Posterior vena cava (tissue), 2 donors: ENCODE results near the gene TUBA3D. TPM values are rescaled to one million over a fixed set of nuclear protein-coding genes. Genes with fewer than 3 reads are reported as not detected.
"Not testable (repeated sequence)": the region's sequence is repeated elsewhere in the genome, so short reads cannot be mapped to it uniquely, and the experiment has no call there.

Source experiments
- DNase-seq: peaks from one replicate; pipeline ENCODE4 v3.0.0-alpha.2; 2020; ENCODE audit warnings: low spot score
- intact Hi-C, 2 donors: fragments of 100-400 bp; cut with DNase I; formaldehyde crosslinking; loops; one replicate each; pipeline versions ENCODE4 v1.14.1 to v1.14.2; 2022 to 2023
- total RNA-seq, 2 donors: library from RNA; stranded (reverse); fragmentation: NEBNext Ultra II Directional; extraction: Animal tissue kit (Norgen Biotek cat#: 25700); gene quantifications; one replicate each; pipeline ENCODE4 v1.2.1, GENCODE V29; 2021
- donor health status: DM: yes; HTN: yes; CAD: no.
- donor health status: DM: yes; HTN: yes; CAD: no.

Gene TUBA3D
- total RNA-seq, 2 donors from 2014 or later, result not detected

DNA sequence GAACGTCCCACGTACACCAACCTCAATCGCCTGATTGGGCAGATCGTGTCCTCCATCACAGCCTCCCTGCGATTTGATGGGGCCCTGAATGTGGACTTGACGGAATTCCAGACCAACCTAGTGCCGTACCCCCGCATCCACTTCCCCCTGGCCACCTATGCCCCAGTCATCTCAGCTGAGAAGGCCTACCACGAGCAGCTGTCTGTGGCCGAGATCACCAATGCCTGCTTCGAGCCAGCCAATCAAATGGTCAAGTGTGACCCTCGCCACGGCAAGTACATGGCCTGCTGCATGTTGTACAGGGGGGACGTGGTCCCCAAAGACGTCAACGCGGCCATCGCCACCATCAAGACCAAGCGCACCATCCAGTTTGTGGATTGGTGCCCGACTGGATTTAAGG is 4.4 kb downstream of the TUBA3D start:
- DNase-seq, intact Hi-C loops: not testable (repeated sequence)

DNA sequence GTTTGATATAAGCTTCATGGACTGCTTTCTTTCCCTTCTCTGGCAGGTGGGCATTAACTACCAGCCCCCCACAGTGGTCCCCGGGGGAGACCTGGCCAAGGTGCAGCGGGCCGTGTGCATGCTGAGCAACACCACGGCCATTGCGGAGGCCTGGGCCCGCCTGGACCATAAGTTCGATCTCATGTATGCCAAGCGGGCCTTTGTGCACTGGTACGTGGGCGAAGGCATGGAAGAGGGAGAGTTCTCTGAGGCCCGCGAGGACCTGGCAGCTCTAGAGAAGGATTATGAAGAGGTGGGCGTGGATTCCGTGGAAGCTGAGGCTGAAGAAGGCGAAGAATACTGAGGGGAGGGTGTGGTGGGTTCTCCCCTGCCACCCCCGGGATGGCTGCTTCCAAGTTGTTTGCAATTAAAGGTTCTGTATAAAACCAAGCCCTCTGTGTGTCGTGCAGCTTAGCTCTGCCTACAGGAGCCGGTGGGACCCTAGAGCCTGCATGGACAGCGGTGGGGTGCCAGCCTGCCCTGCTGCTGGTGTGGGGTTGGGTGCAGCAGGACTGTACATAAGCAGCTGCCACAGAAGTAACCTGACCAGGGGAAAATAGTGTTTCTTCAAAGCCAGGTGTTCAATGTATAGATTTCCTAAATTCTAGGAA is 6.7 kb downstream of the TUBA3D start:
- peak; percentile 52 for DNase-seq
- intact Hi-C loops, result not testable (repeated sequence)

DNA sequence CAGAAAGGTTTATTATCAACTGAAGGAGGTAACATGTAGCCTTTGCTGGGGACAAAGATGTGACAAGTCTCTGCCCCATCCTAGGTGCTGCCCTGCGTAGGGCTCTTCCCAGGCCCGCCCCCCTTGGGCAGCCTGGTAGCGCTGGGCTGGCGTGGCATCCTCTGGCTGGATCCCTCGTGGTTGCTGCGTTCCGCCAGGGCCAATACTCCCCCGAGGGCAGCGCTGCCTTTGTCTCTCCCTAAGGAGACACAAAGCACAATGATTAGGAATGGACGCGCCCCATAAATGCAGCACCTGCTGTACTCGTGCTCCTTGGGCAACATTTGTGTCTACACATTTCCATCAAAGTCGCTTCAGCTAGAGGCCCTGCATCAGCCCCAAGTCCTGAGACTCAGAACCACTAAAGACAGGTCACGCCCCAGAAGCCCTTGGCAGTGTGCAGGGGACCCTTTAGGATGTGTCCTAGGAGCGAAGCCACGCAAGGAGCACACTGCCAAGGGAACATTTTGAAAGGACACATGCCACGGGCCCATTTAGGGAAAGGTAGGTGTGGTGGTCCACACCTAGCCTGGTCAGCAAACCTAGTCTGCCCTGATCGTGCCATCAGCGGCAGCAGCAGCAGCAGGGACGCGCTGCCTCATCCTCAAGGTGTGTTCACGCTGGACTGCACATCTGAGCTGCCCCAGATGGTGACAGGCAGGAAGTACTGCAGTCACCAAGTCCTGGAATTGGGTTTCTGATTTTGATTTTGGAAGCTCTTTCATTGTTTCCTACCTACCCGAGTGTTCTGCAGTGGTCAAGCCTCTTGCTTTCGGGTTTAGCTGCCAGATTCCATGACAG is 8.3 kb downstream of the TUBA3D start:
- DNase-seq, result peak; percentile 43
- intact Hi-C loops, result not testable (repeated sequence)

- intact Hi-C loops, result not testable (repeated sequence)
- peak; percentile 61 for DNase-seq
Measured at GRCh38 chr2:131484906-131485460, 9.1 kb downstream of the TUBA3D start.

DNA sequence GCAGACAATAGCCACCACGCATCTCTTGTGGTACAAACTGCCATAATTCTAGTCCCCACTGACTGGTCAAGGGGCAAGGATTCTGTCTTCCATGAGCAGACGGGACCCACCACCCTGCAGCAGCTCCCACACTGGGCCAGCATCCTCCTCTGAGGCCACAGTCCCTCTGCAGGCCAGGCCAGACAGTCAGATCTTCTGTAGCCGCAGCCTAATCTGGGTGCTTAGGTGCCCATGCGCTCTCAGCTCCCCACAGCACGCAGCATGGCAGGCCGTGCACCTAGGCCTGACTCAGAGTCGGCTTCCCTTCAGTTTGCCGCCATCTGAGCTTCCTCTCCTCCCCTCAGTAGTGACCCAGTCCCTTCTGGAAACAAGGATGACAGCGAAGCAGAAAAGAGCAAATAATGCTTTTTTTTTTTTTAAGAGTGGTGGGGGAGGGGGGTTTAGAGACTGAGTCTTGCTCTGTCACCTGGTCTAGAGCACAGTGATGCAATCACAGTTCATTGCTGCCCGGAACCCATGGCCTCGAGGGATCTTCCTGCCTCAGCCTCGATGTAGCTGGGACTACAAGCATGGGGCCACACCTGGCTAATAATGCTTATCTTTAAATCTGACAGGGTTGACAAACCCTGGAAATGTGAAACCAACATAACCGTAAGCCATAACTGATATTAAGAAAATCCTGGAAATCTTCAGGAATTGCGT is 10.4 kb downstream of the TUBA3D start:
- intact Hi-C loops, result not testable (repeated sequence)
- DNase-seq, result peak; percentile 31

DNA sequence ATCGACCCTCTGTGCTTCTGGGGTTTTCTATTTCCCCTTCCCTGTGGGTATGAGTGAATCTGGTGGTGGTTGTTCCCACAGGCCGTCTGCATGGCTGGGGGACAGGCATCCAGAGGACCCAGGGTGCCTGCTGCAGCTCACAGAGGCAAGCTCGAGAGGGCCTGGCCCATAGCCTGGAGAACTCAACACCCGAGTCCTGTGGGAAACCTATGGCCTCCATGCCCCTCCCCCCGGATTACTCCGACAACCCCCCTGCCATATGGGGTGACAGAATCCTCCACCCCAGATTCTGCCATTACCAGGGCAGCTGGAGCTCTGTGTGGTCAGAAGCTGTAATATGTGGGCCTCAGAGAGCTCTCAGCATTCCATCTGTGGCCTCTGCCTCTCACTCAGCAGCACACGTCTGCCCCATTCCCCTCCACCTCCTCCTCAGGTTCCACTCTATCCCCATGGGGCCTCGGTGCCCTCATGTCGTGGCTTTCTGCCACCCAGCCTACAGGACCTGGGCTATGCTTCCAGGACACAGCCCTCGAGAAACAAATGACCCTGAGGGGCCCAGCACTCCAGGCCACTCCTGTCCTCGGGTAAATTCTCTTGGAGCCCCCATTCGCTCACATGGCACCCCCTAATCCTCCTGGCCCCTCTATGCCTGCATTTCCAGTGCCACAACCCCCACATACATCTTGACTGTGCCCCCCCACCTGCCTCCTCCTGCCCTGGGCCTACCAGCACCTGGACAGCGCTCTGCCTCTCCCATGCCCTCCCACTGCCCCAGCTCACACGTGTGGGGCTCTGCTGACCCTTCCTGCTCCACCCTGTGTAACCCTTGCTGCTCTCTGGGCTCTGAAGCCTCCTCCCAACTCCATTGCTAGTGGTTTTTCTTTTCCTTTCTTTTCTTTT is 12.6 kb downstream of the TUBA3D start:
- DNase-seq, result peak; percentile 58
- intact Hi-C loops, result no loop called here

DNA sequence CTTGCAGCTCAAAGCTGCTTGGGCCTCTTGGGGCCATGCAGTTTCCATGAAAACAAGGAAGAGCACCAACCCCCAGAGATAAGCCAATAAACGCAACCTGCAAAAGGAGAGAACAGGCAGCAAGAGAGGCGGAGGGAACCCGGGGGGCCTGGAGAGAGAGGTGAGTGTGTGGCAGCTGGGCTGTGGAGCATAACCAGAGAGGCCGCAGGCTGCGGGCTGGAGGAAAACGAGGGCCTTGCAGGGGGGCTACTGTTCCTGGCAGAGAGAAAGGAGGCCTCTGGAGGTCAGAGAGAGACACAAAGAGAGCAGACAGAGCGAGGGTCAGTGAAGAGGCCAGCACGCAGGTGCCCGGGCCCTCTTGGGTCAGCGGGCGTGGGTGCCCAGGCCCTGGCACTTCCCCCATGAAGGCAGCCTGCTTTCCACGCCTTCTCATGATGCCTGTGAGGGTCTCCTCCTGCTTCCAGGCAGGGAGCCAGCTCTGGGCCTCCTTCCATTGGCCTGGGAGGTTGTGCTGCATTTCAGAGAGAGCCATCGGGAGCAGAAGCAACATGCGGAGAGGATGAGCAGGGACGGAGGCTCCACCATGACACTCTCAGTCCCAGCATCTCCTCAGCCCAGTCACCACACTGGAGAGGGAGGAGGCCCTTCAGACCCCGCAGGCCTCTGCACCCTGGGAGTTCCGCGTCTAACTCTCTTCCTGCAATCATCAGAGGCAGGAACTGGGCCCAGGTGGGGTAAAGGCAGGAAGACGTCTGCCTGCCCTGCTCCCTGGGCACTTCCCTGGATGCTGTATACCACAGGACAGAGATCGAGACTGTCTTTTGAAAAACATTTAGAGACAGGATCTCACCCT is 14.9 kb downstream of the TUBA3D start:
- intact Hi-C loops, result not testable (repeated sequence)

GRCh38 chr2:131491469-131491836 is 15.5 kb downstream of the TUBA3D start:
- intact Hi-C loops, result not testable (repeated sequence)

More for the DNA sequence above, 14.9 kb downstream of the TUBA3D start:
- DNase-seq, result not testable (repeated sequence)

GRCh38 chr2:131492015-131492417 is 16.1 kb downstream of the TUBA3D start, which contains the start of gene MZT2A:
Gene MZT2A (minus strand): TSS chr2:131492397. CDS start chr2:131492376, 21 bp downstream.
- intact Hi-C loops, DNase-seq: not testable (repeated sequence)

More at GRCh38 chr2:131491469-131491836, 15.5 kb downstream of the TUBA3D start:
- DNase-seq, result not testable (repeated sequence)

DNA sequence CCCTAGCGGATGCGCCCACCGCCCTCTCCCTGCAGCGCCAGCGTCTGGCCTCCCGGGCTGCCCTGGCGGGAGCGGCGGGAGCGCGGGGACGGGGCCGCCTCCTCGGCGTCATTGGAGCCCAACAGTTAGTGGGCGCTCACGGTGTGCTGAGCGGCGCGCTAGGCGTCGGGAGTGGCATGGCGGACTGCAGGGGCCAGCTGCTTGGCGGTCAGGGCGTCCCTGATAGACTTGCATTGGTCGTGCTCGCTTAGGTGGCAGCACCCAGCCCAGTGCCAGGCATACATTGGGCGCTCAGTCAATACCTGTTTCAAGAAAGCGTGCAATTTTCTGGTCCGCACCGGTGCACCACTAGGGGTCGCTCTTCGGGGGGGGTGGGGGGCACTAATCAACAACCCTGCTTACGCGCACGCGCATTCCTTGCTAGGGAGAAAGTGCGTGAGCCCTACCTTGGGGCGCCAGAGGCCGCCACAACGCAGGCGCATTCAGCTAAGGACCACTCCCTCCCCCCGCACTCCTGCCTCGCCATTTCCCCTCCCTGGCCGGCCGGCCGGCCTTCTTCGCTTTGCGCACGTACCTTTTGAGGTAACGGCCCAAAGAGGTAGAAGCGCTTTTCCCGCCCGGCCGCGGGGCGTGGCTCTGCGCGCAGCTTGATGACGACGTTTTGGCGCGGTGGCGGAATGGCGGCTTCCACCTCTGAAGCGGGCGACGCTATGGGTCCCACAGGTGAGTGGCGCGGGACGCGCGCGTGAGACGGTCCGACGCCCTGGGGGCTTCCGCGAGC is 16.7 kb downstream of the TUBA3D start:
- intact Hi-C loops, result no loop called here
- DNase-seq, result peak; percentile 97

DNA sequence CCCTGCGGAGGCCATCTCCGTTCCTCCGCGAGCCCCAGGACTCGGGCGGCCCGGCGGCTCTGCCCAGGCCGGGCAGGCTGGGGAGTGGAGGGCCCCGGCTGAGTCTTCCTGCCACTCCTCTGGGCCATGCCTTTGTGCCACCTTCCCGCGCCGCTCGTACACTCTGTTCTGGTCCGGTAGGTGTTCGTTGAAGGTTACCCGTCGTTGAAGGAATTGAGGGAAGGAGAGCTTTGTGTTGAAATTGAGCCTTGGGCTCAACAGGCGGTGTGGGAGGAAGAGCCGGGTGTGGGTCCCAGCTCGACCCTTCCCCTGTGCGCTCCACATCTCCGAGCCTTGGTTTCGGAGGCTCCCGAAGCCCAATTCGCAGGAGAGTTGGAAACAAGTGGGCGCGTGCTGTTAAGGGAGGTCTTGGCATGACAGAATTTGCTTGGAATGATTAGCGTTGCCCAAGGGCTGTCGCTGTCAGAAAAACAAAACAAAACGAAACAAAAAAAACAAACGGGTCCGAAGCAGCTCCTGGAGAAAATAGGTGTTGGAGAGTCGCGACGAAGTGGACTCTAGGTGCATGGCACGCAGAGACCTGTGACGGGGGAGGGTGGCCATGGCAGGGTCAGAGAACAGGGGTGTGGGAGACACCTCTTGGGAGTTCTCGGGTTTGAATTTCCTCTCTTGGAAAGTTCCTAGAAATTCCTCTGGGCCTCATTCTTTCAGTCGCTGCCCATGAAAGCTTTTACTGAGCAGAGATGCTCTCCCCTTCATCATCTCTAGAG is 17.5 kb downstream of the TUBA3D start:
- DNase-seq, result no peak
- intact Hi-C loops, result no loop called here

GRCh38 chr2:131495506-131495905 is 19.6 kb downstream of the TUBA3D start:
- DNase-seq, intact Hi-C loops: not testable (repeated sequence)

DNA sequence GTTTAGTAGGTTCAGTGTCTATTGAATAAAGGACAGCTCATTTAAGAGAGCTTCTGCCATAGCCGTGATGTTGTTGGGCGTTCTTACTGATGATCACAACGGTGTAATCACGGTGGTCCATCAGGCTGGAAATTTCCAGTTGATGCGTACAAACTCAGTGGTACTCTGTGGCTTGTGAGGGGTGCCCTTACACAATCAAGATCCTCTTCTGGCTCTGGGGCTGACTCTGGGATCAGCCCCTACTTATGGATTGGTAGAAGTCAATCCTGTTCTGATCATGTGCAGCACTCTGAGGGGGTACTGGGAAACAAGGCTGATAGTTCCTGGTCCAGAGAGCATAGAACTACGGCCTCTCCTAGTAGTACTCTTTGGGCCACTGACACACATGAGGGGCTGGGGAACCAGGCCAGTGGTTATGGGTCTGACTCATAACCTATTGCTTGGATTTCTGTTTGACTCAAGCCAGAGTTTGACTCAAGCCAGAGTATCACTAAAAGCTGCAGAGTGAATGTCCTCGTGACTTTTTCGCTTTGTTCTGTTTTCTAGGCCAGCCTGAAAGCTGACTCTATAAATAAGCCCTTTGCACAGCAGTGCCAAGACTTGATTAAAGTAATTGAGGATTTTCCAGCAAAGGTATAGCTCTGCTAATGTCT is 22.5 kb downstream of the TUBA3D start:
- DNase-seq, intact Hi-C loops: not testable (repeated sequence)

DNA sequence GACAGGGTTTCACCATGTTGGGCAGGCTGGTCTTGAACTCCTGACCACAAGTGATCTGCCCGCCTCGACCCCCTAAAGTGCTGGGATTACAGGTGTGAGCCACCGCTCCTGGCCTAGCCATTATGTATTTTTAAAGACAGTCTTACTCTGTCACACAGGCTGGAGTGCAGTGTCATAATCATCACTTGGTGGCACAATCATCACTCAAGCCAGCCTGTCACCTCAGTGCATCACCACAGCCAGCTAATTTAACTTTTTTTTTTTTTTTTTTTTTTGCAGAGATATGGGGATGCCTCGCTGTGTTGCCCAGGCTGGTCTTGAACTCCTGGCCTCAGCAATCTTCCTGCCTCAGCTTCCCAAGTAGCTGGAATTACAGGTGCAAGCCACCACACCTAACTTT is 27.7 kb downstream of the TUBA3D start:
- DNase-seq, intact Hi-C loops: not testable (repeated sequence)

DNA sequence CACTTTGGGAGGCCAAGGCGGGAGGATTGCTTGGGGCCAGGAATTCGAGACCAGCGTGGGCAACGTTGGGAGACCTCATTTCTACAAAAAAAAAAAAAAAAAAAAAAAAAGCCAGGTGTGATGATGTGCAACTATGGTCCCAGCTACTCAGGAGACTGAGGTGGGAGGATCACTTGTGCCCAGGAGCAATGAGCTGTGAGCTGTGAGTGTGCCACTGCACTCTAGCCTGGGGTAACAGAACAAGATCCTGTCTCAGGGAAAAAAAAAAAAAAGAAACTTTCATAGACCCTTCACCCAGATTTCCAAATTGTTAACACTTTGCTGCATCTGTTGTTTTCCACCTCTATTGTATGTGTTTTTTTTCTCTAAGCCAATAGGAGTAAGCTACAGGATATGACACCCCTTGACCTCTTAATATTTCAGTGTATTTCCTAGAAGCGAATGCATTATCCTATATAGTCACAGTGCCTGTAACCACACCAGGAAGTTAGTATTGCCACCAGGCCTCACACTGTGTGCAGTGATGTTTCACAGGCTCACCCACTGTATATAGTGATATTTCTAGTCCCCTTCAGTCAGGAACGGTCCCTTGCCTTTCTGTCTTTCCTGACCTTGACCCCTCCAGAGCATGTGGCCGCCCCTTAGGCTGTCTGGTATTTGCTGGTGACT is 28.3 kb downstream of the TUBA3D start:
- DNase-seq, intact Hi-C loops: not testable (repeated sequence)
